GM18951 (cell line): ENCODE data around the gene CECR2.

ENCODE experiments used
- POLR2A ChIP-seq: IDR thresholded peaks from 4 replicates; pipeline ENCODE4 v1.6.1; 2011; ENCODE audit warnings: mild to moderate bottlenecking; ENCODE audit not compliant: insufficient read length, insufficient read depth; ENCODE audit errors: extremely low read depth
- in situ Hi-C: fragments of 300-500 bp; cut with MboI; formaldehyde crosslinking; loops from one replicate; pipeline ENCODE4 v1.12.0; 2022; ENCODE audit warnings: low sequenced_read_pairs, mixed read lengths, inconsistent platforms; ENCODE audit not compliant: unreplicated experiment

The CECR2 gene

GRCh38 chr22:17587629-17588028 lies 218.4 kb downstream of the CECR2 start:
- no peak for TF ChIP-seq POLR2A
- in situ Hi-C loops, result no loop called here

GRCh38 chr22:17588606-17589005 lies 219.3 kb downstream of the CECR2 start:
- TF ChIP-seq POLR2A, result no peak

GRCh38 chr22:17589810-17590375 lies 220.6 kb downstream of the CECR2 start:
- in situ Hi-C loops, result no loop called here

More at GRCh38 chr22:17588606-17589005, 219.3 kb downstream of the CECR2 start:
- in situ Hi-C loops, result no loop called here

GRCh38 chr22:17590586-17590985 lies 221.3 kb downstream of the CECR2 start:
- TF ChIP-seq POLR2A, result no peak
- in situ Hi-C loops, result no loop called here

More at GRCh38 chr22:17589810-17590375, 220.6 kb downstream of the CECR2 start:
- TF ChIP-seq POLR2A, result no peak

GRCh38 chr22:17592201-17592600 lies 222.9 kb downstream of the CECR2 start:
- in situ Hi-C loops, result no loop called here
- TF ChIP-seq POLR2A, result no peak

GRCh38 chr22:17596226-17596625 lies 227.0 kb downstream of the CECR2 start:
- in situ Hi-C loops, result no loop called here

GRCh38 chr22:17597217-17597616 lies 228.0 kb downstream of the CECR2 start:
- no peak for TF ChIP-seq POLR2A
- in situ Hi-C loops, result no loop called here

More at GRCh38 chr22:17596226-17596625, 227.0 kb downstream of the CECR2 start:
- TF ChIP-seq POLR2A, result no peak

GRCh38 chr22:17598318-17598717 lies 229.1 kb downstream of the CECR2 start:
- TF ChIP-seq POLR2A, result no peak
- in situ Hi-C loops, result no loop called here

GRCh38 chr22:17601031-17601430 lies 231.8 kb downstream of the CECR2 start:
- TF ChIP-seq POLR2A, result no peak
- in situ Hi-C loops, result no loop called here

GRCh38 chr22:17603668-17604067 lies 234.4 kb downstream of the CECR2 start:
- in situ Hi-C loops, result no loop called here
- no peak for TF ChIP-seq POLR2A

- in situ Hi-C loops, result no loop called here
- TF ChIP-seq POLR2A, result no peak
Observed at GRCh38 chr22:17606496-17606895, 237.2 kb downstream of the CECR2 start.
